ENCODE results near the gene NDUFA13.

Gene NDUFA13

DNA sequence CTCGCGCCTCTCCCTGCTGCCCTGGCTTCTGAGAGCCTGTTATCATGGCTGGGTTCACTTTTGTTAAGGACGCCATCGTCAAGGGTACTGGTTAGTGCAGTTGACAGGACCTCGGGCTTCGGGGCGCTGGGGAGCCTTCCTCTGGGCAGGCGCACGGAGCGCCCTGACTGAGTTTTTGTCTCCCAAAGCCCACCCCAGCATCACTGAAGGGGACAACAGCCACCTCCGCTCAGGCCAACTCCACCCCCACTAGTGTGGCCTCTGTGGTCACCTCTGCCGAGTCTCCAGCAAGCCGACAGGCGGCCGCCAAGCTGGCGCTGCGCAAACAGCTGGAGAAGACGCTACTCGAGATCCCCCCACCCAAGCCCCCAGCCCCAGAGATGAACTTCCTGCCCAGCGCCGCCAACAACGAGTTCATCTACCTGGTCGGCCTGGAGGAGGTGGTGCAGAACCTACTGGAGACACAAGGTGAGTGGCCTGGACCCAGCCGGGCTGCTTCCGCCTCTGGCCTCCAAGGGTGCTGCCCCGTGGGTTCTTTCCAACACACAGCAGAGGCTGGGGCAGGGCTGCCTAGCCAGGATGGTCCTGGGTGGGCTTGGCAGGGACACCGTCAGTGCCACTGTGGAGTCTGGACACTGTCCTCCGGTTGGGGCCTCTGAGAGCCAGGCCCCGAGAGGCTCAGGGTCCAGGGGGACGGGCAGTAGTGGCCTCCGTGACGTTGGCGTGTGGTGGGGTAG is 17.6 kb upstream of the NDUFA13 start:
- no peak overlapping the region for H3K4me3 ChIP-seq (ENCODE audit: low read depth, low read length)
- TF ChIP-seq, protein P1, sequence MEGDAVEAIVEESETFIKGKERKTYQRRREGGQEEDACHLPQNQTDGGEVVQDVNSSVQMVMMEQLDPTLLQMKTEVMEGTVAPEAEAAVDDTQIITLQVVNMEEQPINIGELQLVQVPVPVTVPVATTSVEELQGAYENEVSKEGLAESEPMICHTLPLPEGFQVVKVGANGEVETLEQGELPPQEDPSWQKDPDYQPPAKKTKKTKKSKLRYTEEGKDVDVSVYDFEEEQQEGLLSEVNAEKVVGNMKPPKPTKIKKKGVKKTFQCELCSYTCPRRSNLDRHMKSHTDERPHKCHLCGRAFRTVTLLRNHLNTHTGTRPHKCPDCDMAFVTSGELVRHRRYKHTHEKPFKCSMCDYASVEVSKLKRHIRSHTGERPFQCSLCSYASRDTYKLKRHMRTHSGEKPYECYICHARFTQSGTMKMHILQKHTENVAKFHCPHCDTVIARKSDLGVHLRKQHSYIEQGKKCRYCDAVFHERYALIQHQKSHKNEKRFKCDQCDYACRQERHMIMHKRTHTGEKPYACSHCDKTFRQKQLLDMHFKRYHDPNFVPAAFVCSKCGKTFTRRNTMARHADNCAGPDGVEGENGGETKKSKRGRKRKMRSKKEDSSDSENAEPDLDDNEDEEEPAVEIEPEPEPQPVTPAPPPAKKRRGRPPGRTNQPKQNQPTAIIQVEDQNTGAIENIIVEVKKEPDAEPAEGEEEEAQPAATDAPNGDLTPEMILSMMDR (IDR thresholded peaks at IDR 0.05; ENCODE audit: control insufficient read depth, extremely low read depth, insufficient read depth), result no peak
- DNase-seq (ENCODE audit: low read depth), result no peak

GRCh38 chr19:19499272-19499995 is 16.6 kb upstream of the NDUFA13 start:
- TF ChIP-seq, protein P1 (IDR thresholded peaks at IDR 0.05; ENCODE audit: control insufficient read depth, extremely low read depth, insufficient read depth), result no peak
- no peak overlapping the region for H3K4me3 ChIP-seq (ENCODE audit: low read depth, low read length)
- no peak for DNase-seq (ENCODE audit: low read depth)

- TF ChIP-seq, protein P1 (IDR thresholded peaks at IDR 0.05; ENCODE audit: control insufficient read depth, extremely low read depth, insufficient read depth), result no peak
- DNase-seq (ENCODE audit: low read depth), result no peak
- no peak overlapping the region for H3K4me3 ChIP-seq (ENCODE audit: low read depth, low read length)
Measured at GRCh38 chr19:19500975-19501644, 14.9 kb upstream of the NDUFA13 start.

DNA sequence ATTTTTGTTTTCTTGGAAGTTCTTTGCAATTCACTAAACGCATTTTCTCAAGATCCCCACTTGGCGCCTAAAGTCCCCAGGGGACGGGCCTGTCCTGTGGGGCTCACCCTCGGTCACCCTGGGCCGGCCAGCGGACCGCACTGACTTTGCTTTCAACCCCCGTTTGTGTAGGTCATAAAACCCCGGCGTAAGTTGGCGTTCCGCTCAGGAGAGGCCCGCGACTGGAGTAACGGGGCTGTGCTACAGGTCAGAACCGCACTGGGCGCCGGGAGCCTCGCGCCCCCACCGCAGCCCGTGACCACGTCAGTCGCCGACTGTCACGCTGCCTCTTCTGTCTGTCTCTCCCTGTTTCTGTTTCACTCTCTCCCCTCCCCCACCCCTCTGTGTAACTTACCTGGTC is 14.2 kb upstream of the NDUFA13 start:
- H3K4me3 ChIP-seq (ENCODE audit: low read depth, low read length), result no peak overlapping the region
- TF ChIP-seq, protein P1 (IDR thresholded peaks at IDR 0.05; ENCODE audit: control insufficient read depth, extremely low read depth, insufficient read depth), result no peak
- no peak for DNase-seq (ENCODE audit: low read depth)

- TF ChIP-seq, protein P1 (IDR thresholded peaks at IDR 0.05; ENCODE audit: control insufficient read depth, extremely low read depth, insufficient read depth), result no peak
- no peak overlapping the region for H3K4me3 ChIP-seq (ENCODE audit: low read depth, low read length)
- DNase-seq (ENCODE audit: low read depth), result no peak
Measured at GRCh38 chr19:19502281-19502680, 13.7 kb upstream of the NDUFA13 start.

DNA sequence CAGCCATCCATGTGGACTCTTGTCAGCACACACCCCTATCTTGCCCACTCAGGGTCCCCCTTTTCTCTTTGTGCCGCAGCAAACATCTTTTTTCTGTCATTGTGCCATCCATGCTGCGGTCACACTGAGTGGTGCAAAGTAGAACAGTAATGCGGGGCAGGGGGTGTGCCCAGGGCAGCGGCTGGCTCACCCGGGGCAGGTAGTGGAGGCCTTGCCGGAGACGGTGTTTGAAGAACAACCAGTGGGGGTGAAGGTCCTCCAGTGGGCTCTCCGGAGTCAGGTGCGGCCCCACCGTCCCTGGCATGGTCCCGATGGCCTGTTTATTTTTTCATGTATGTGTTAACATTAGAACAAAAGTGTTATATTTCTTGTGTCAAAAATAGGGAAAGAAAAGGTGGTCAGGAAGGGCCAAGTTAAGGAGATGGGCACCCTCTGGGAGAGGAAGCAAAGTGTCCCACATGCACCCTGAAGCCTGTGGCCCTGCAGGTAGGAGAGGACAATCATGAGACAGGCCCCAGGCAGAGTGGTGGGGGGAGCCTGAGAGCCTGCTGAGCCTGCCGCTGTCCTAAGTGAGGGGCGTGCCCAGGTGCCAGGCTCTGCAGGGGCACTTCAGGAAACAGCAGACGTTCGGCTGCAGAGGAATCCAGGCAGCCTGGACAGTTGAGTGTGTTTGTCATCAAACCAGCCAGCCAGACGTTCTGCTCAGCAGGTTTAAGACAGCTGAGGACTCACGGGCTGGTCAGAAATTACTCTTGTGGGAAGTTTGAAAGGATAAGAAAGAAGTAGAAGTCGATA is 13.0 kb upstream of the NDUFA13 start:
- H3K4me3 ChIP-seq (ENCODE audit: low read depth, low read length), result no peak overlapping the region
- no peak for DNase-seq (ENCODE audit: low read depth)
- TF ChIP-seq, protein P1 (IDR thresholded peaks at IDR 0.05; ENCODE audit: control insufficient read depth, extremely low read depth, insufficient read depth), result no peak
